GM12892 (cell line): ENCODE data around the gene ATF5.

Experiments
- DNase-seq: peaks from one replicate; pipeline ENCODE4 v3.0.0; 2011; ENCODE audit not compliant: insufficient read length
- FAIRE-seq: peaks from 2 replicates; lab custom pipeline; 2011; peaks lifted over from hg19 to GRCh38; lab: Jason Lieb, UNC
- POLR2A ChIP-seq: IDR thresholded peaks from 2 replicates; pipeline ENCODE4 v1.6.1; 2011; ENCODE audit warnings: low read depth, low read length, control low read depth
- POLR2AphosphoS5 ChIP-seq: IDR thresholded peaks from 2 replicates; pipeline ENCODE4 v1.6.1; 2011; ENCODE audit warnings: low read depth, low read length, control low read depth
- TAF1 ChIP-seq: IDR thresholded peaks from 2 replicates; pipeline ENCODE4 v1.6.1; 2011; ENCODE audit warnings: low read depth, mild to moderate bottlenecking, control low read depth, low read length, borderline replicate concordance

ATF5 gene

DNA sequence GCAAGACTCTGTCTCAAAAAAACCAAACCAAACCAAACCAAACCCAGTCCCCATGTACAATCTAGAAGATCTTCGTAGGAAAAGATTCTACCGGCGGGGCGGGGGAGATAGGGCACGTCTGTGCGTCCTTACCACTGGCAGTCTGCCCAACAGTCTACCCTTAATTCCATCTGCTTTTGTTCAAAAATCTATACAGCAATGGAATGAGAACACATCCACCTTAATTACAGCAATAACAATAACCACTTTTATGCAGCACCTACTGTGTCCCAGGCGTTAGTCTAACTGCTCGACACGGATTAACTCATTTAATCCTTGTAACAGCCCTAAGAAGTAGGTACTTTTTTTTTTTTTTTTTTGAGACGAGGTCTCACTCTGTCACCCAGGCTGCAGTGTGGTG is 2.5 kb upstream of the ATF5 start:
- TF ChIP-seq POLR2AphosphoS5 (no peak), POLR2A (no peak), TAF1 (no peak)
- FAIRE-seq (no peak), DNase-seq (no peak)

DNA sequence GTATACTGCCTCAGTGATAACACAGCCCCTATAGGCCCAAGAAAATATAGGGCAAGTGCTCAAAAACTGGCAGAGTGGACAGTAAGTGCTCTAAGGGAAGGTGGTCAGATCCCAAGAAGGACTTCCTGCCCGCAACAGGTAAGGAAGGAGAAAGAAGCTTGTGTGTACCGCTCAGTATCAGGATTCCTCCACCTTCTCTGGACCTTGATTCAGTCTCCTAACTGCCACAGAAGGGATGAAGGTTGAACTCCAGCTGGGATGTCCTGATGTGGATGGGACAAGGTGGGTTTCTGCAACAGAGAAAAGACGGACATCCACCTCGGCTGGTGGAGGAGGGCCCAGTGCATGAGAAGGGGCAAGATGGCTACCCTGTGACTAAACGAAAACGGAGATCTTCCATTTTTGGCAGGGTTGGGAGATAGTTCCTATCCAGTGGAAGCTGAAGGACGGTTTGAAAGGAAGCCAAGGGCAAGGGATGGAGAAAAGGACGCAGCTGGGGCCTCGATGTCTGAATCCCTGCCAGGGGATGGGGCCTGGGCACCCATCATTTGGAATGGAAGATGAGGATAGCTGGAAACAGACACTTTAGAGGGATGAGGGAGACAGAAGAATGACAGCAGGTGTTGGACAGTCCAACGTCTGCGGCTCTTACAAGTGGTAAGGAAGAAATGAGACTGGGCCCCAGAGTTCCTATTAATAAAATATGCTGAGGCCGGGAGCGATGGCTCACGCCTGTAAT is 1.3 kb upstream of the ATF5 start:
- no peak for DNase-seq
- FAIRE-seq, result peak; percentile 24
- TF ChIP-seq POLR2AphosphoS5 (no peak), TAF1 (no peak), POLR2A (0 out of 2 replicates have a peak, but pooled peaks have one; percentile 28)

DNA sequence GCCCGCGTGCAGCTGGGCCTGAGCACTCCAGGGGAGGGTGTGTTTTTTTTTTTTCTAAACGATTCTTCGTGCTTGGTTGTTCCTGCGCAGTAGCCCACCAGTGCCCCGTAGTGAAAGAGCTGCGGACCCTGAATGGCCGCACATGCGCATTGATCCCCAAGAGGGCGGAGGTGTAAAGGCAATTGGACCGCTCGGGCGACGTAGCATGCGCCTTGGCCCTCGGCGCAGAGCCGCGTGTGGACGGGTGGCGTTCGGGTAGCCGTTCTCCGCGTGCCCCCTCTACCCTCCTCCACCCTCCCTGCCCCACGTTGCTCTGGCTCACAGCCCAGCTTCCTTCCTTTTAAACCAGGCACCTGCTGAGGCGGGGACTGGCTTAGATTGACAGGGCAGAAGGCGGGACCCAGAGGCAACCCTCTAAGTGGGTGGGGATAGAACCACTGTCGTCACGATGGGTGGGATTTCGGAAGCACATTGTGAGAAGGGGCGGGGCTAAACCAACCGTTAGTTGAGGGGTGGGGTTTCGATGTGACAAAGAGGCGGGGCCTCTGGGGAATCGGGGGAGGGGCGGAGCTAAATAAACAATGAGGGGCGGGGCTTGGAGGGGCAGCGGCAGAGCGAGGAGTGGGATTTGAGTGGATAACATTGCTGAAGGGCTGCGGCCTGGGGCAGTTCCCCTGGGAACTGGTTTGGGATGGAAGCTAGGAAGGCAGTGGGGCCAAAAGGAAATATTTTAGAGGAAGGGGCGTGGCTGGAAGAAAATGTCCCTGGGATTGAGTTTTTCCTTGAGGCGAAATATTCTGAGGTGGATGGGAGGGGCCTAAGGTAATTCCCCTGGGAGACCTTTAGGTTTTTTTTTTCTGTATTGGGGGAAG is 842 bp downstream of the ATF5 start:
- peak; percentile 94 for TF ChIP-seq POLR2A
- peak; percentile 98 for TF ChIP-seq POLR2AphosphoS5
- TF ChIP-seq TAF1, result peak; percentile 62
- FAIRE-seq (no peak), DNase-seq (peak; percentile 85)

DNA sequence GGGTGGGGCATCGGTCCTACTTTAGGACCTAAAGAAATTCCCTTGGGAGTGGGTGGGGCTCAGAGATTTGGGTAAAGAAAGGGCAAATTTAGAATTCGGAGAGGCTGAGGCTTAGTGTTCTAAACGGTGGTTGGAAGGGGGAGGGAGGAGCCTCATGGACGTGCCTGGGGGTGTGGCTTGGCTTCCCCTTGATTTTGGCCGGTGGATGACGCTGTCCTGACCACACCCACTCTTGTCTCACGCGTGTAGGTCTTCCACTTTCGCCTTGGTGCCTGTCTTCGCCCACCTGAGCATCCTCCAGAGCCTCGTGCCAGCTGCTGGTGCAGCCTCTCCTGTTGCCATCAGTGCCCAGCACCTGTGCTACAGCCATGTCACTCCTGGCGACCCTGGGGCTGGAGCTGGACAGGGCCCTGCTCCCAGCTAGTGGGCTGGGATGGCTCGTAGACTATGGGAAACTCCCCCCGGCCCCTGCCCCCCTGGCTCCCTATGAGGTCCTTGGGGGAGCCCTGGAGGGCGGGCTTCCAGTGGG is 1.5 kb downstream of the ATF5 start:
- FAIRE-seq (no peak), DNase-seq (no peak)
- TF ChIP-seq POLR2AphosphoS5 (no peak; the same call in 1 of the 2 replicates), POLR2A (no peak), TAF1 (no peak)

DNA sequence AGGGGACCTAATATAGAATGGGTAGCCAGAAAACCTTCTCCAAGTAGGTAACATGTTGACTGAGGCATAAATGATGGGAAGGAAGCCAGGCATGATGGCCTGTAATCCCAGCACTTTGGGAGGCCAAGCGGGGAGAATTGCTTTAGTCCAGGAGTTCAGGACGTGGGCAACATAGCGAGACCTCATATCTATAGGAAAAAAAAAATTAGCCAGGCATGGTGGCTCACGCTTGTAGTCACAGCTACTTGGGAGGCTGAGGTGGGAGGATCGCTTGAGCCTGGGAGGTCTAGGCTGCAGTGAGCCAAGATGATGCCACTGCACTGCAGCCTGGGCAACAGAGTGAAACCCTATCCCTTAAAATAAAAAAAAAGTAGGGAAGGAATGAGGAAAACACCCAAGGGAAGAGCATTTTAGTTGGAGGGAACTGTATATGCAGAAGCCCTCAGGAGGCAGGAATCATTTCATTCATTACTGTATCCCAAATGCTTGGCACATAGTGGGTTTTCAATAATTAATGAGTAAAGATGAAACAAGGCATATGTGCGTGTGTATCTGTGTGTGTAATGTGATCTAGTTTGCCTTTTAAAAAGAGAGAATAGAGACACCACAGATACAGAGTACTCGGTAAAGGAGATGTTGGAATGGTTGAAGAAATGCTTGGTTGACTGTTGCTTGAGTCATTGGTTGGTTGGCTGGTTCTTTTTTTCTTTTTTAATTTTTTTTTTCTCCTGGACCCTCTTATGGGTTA is 2.5 kb downstream of the ATF5 start:
- no peak for DNase-seq
- no peak for FAIRE-seq
- TF ChIP-seq TAF1 (no peak), POLR2A (peak; percentile 56; the same call in 1 of the 2 replicates), POLR2AphosphoS5 (peak; percentile 51)

DNA sequence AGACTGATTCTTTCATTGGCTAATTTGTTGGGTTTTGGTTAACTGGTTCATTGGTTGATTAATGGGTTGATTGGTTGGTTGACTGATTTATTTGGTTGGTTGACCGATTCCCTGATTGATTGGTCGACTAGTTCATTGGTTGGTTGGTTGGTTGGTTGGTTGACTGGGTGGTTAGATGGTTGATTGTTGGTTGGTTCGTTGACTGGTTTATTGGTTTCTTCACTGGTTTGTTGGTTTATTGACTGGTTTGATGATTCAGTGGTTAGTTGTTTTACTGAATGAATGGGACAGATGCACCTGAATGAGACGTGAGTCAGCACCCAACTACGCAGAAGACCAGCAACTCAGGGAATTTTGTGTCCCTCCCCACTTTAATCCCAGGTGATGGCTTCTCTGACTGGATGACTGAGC is 3.0 kb downstream of the ATF5 start:
- DNase-seq (no peak), FAIRE-seq (peak; percentile 21)
- TF ChIP-seq POLR2AphosphoS5 (peak; percentile 63; the same call in 1 of the 2 replicates), TAF1 (no peak)

DNA sequence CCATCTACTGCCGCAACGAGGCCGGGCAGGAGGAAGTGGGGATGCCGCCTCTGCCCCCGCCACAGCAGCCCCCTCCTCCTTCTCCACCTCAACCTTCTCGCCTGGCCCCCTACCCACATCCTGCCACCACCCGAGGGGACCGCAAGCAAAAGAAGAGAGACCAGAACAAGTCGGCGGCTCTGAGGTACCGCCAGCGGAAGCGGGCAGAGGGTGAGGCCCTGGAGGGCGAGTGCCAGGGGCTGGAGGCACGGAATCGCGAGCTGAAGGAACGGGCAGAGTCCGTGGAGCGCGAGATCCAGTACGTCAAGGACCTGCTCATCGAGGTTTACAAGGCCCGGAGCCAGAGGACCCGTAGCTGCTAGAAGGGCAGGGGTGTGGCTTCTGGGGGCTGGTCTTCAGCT is 3.7 kb downstream of the ATF5 start:
- TF ChIP-seq POLR2AphosphoS5 (peak; percentile 70; the same call in 1 of the 2 replicates), POLR2A (no peak; the same call in 1 of the 2 replicates)
- FAIRE-seq (no peak), DNase-seq (no peak)

DNA sequence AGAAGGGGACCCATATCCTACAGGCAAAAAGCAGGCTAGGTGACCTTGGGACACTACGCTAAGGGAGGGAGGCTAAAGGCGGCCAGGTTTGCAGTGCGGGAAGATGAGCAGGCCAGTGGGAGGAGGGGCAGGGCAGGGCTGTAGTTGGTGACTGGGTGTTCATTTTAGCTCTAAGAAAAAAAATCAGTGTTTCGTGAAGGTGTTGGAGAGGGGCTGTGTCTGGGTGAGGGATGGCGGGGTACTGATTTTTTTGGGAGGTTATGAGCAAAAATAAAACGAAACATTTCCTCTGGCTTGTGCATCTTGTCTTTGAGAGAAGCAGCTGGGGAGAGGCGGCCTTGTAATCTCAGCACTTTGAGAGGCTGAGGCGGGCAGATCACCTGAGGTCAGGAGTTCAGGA is 4.6 kb downstream of the ATF5 start:
- DNase-seq (no peak), FAIRE-seq (no peak)
- peak; percentile 87 for TF ChIP-seq POLR2A
- TF ChIP-seq TAF1, result no peak
- peak; percentile 92 for TF ChIP-seq POLR2AphosphoS5

DNA sequence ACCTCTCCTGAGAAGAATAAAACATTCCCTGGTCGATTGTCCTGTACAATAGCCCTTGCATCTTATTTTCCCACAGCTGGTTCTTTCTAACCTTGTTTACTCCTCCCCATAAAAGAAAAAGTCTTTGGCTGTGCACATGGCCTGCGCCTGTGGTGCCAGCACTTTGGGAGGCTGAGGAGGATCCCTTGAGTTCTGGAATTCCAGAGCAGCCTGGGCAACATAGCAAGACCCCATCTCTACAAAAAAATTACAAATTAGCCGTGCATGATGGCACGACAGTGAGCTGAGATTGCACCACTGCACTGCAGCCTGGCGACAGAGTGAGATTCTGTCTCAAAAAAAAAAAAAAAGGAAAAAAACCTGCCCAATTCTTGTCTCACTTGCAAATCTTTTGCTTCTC is 7.5 kb downstream of the ATF5 start:
- DNase-seq, result no peak
- TF ChIP-seq POLR2A (no peak), TAF1 (no peak), POLR2AphosphoS5 (no peak)
- FAIRE-seq, result no peak

DNA sequence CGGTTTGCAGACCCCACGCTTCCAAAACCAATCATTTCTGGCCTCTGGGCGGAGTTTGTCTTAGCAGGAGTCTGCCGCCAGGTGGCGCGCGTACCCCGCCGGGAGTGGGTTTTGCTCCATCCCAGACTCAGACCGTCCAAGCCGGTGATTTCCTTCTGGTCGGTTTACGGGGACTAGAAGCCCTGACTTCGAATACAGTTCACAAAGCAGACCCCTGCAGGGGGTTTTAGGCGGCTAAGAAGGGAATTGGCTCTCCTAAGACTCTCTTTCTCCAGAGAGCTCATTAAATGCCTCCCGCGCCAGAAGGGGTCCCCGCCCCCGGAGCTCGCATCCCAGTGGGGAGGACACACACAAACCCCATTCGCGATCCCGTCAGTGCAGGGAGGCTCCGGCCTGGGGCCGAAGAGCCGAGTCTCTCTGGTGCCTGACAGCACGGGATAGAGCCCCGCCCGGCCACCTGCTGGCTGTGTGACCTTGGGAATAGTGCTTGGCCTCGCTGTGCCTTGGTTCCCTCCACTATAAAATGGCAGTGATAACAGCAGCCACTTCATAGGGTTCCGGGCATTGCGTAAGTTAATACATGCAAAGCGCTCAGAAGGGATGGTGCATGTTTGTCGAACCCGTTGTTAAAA is 8.9 kb downstream of the ATF5 start:
- no peak for TF ChIP-seq POLR2A
- no peak for TF ChIP-seq TAF1
- no peak for TF ChIP-seq POLR2AphosphoS5
- DNase-seq (no peak), FAIRE-seq (peak; percentile 94)
